ENCODE results near the gene MGAT5B. TPM values are rescaled to one million over a fixed set of nuclear protein-coding genes. Genes with fewer than 3 reads are reported as not detected.

MGAT5B gene
- total RNA-seq, 2 donors from 2014 or later: 3.6 TPM; not detected in 1

- WGBS, 2 donors: 57 to 59% methylated on average over 5 of the region's 5 CpGs
- intact Hi-C loops (cut with DNase I): no loop called here
- H3K36me3 ChIP-seq (replicated peaks in 1 of 2; ENCODE audit: insufficient read depth in 1 of 2, low read depth in 2 of 2): no peaks in the 10 kb centered on the region
- DNase-seq: no peak
- no peaks in the 10 kb centered on the region for H3K27me3 ChIP-seq
- TF ChIP-seq CTCF (IDR thresholded peaks at IDR 0.05): no peak
- TF ChIP-seq POLR2A (IDR thresholded peaks at IDR 0.05): no peak
- H3K9me3 ChIP-seq: no peaks in the 10 kb centered on the region
- H3K4me1 ChIP-seq: no peaks in the 10 kb centered on the region
- ATAC-seq: no peak
- H3K4me3 ChIP-seq: no peak overlapping the region
- no peak overlapping the region for H3K27ac ChIP-seq
Observed at GRCh38 chr17:76952402-76952801, 84.2 kb downstream of the MGAT5B start.

GRCh38 chr17:76953066-76953465 lies 84.9 kb downstream of the MGAT5B start:
- 86 to 94% methylated on average over 8 to 9 of the region's 9 CpGs for WGBS, 2 donors
- ATAC-seq: no peak
- TF ChIP-seq CTCF (IDR thresholded peaks at IDR 0.05) (no peak), POLR2A (IDR thresholded peaks at IDR 0.05) (no peak)

GRCh38 chr17:76953946-76954345 lies 85.7 kb downstream of the MGAT5B start:
- no peak for ATAC-seq
- no peaks in the 10 kb centered on the region for H3K36me3 ChIP-seq (replicated peaks in 1 of 2; ENCODE audit: insufficient read depth in 1 of 2, low read depth in 2 of 2)
- TF ChIP-seq POLR2A (IDR thresholded peaks at IDR 0.05) (no peak), CTCF (IDR thresholded peaks at IDR 0.05) (no peak)
- no peak overlapping the region for H3K27ac ChIP-seq
- no peak overlapping the region for H3K4me3 ChIP-seq
- 27% methylated on average over 2 of the region's 2 CpGs; no CpG with 5 or more reads in 1 of the 2 donors for WGBS, 2 donors
- no peak for DNase-seq
- H3K27me3 ChIP-seq: no peaks in the 10 kb centered on the region
- intact Hi-C loops (cut with DNase I): no loop called here
- no peaks in the 10 kb centered on the region for H3K9me3 ChIP-seq
- H3K4me1 ChIP-seq: no peaks in the 10 kb centered on the region

More at GRCh38 chr17:76953066-76953465, 84.9 kb downstream of the MGAT5B start:
- Histone ChIP-seq H3K27me3 (no peaks in the 10 kb centered on the region), H3K36me3 (replicated peaks in 1 of 2; ENCODE audit: insufficient read depth in 1 of 2, low read depth in 2 of 2) (no peaks in the 10 kb centered on the region), H3K4me3 (no peak overlapping the region), H3K4me1 (no peaks in the 10 kb centered on the region), H3K27ac (no peak overlapping the region), H3K9me3 (no peaks in the 10 kb centered on the region)
- intact Hi-C loops (cut with DNase I): no loop called here
- no peak for DNase-seq

GRCh38 chr17:76955191-76955590 lies 87.0 kb downstream of the MGAT5B start:
- no peak for TF ChIP-seq POLR2A (IDR thresholded peaks at IDR 0.05)
- no peak for TF ChIP-seq CTCF (IDR thresholded peaks at IDR 0.05)
- Histone ChIP-seq H3K36me3 (replicated peaks in 1 of 2; ENCODE audit: insufficient read depth in 1 of 2, low read depth in 2 of 2) (no peaks in the 10 kb centered on the region), H3K4me3 (no peak overlapping the region), H3K27ac (no peak overlapping the region), H3K27me3 (no peaks in the 10 kb centered on the region), H3K9me3 (no peaks in the 10 kb centered on the region), H3K4me1 (no peaks in the 10 kb centered on the region)
- no peak for DNase-seq
- intact Hi-C loops (cut with DNase I): no loop called here
- 51 to 75% methylated on average over 5 to 6 of the region's 6 CpGs for WGBS, 2 donors
- ATAC-seq: no peak

GRCh38 chr17:76956846-76957540 lies 88.8 kb downstream of the MGAT5B start:
- Histone ChIP-seq H3K27me3 (no peaks in the 10 kb centered on the region), H3K36me3 (replicated peaks in 1 of 2; ENCODE audit: insufficient read depth in 1 of 2, low read depth in 2 of 2) (no peaks in the 10 kb centered on the region), H3K4me1 (no peaks in the 10 kb centered on the region), H3K27ac (no peak overlapping the region), H3K4me3 (no peak overlapping the region), H3K9me3 (no peaks in the 10 kb centered on the region)
- TF ChIP-seq POLR2A (IDR thresholded peaks at IDR 0.05) (no peak), CTCF (IDR thresholded peaks at IDR 0.05) (no peak)
- DNase-seq: no peak
- intact Hi-C loops (cut with DNase I): no loop called here
- ATAC-seq: no peak
- 74 to 88% methylated on average over 10 to 15 of the region's 17 CpGs for WGBS, 2 donors

All from body of pancreas (tissue), 4 donors.